Vagina (tissue), 2 donors: ENCODE data around the gene PLA2G4A. TPM values are rescaled to one million over a fixed set of nuclear protein-coding genes. Genes with fewer than 3 reads are reported as not detected.

Experiments
- DNase-seq, 2 donors: peaks; one replicate each; pipeline ENCODE4 v3.0.0-alpha.2; 2017; ENCODE audit errors: extremely low spot score in 2 of 2
- H3K27ac ChIP-seq: fragments of 200-600 bp; sonication (generic); one replicate; pipeline ENCODE4 v1.5.1; 2019
- H3K27me3 ChIP-seq: fragments of 200-600 bp; sonication (generic); one replicate; pipeline ENCODE4 v1.5.1; 2019
- H3K36me3 ChIP-seq, 2 donors: fragments of 200-600 bp; sonication (generic); one replicate each; pipeline ENCODE4 v1.5.1; 2017 to 2019
- H3K4me1 ChIP-seq: fragments of 200-600 bp; sonication (generic); one replicate; pipeline ENCODE4 v1.5.1; 2019
- H3K4me3 ChIP-seq, 2 donors: fragments of 200-600 bp; sonication (generic); 1 replicate in 1 of 2; 2 replicates in 1 of 2; pipeline ENCODE4 v1.5.1; 2016 to 2019
- H3K9me3 ChIP-seq: fragments of 200-600 bp; sonication (generic); one replicate; pipeline ENCODE4 v1.5.1; 2019
- POLR2A ChIP-seq, 2 donors: fragments of 450-650 bp; IDR thresholded peaks; one replicate each; pipeline ENCODE4 v1.6.1; 2017; ENCODE audit warnings: antibody characterized with exemption in 2 of 2, mild to moderate bottlenecking in 2 of 2, moderate library complexity in 2 of 2
- POLR2AphosphoS5 ChIP-seq, 2 donors: sonication (generic); formaldehyde crosslinking; IDR thresholded peaks; one replicate each; pipeline ENCODE4 v1.9.0; 2017; ENCODE audit warnings: antibody characterized with exemption in 2 of 2, mild to moderate bottlenecking in 2 of 2, low read depth in 1 of 2; ENCODE audit not compliant: insufficient read depth in 1 of 2
- intact Hi-C: fragments of 100-400 bp; cut with DNase I; formaldehyde crosslinking; loops from one replicate; pipeline ENCODE4 v1.15.1; 2023
- total RNA-seq: library from RNA; depleted of rRNA; stranded (reverse); fragments of >200 nt; gene quantifications from one replicate; pipeline ENCODE4 v1.2.3, GENCODE V29; 2016
- TF ChIP-seq, protein P1 (sequence below), 3 experiments: fragments of 450-650 bp in 2 of 3; fragments of 200-600 bp in 1 of 3; sonication (generic) in 1 of 3; IDR thresholded peaks; one replicate each; pipeline ENCODE4 v1.5.1; 2017 to 2019; ENCODE audit warnings: antibody characterized with exemption in 3 of 3, mild to moderate bottlenecking in 2 of 3, moderate library complexity in 2 of 3

The PLA2G4A gene
- total RNA-seq, 1 donor from 2014 or later: 12.5 TPM

DNA sequence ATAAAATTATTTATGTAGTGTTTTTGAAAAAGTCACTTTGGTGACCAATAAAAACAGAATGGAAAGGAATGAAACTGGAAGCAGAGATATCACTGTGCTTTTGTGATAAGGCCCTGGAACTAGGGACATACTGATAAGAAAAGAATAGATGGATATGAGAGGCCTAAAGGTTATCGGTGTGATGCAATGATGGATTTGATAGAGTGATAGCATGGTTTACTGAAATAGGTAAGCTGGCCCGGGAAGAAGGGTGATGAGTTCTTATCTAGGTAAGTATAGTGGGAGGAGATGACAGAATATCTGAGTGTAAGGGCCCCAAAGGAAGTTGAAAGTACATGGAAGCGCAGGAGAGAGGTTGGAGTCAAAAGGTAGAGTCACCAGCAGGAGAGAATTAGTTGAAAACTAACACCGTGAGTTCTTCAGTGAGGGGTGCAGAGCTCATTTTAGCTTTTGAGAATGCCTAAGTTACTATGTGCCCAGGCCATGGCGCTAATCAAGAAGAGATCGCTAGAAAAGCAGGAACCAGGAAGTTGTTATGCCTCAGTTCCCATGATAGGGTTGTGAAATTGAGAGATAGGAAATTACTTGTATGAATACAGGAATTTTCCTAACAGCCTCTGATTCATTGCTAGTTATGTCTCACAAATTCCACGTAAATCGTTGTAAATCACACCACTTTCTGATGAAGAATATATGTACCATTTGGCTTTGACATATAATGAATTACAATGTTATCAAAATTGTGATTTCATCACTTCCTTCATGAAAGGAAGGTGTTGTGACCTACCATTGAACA is 115.3 kb downstream of the PLA2G4A start:
- Histone ChIP-seq H3K36me3 (no peaks in the 10 kb centered on the region), H3K27me3 (no peaks in the 10 kb centered on the region), H3K4me1 (no peaks in the 10 kb centered on the region), H3K9me3 (no peaks in the 10 kb centered on the region), H3K4me3 (no peak overlapping the region), H3K27ac (no peak overlapping the region)
- no peak for TF ChIP-seq POLR2A (IDR thresholded peaks at IDR 0.05)
- TF ChIP-seq, protein P1, sequence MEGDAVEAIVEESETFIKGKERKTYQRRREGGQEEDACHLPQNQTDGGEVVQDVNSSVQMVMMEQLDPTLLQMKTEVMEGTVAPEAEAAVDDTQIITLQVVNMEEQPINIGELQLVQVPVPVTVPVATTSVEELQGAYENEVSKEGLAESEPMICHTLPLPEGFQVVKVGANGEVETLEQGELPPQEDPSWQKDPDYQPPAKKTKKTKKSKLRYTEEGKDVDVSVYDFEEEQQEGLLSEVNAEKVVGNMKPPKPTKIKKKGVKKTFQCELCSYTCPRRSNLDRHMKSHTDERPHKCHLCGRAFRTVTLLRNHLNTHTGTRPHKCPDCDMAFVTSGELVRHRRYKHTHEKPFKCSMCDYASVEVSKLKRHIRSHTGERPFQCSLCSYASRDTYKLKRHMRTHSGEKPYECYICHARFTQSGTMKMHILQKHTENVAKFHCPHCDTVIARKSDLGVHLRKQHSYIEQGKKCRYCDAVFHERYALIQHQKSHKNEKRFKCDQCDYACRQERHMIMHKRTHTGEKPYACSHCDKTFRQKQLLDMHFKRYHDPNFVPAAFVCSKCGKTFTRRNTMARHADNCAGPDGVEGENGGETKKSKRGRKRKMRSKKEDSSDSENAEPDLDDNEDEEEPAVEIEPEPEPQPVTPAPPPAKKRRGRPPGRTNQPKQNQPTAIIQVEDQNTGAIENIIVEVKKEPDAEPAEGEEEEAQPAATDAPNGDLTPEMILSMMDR (IDR thresholded peaks at IDR 0.05): no peak
- TF ChIP-seq POLR2AphosphoS5 (IDR thresholded peaks at IDR 0.05; ENCODE audit: insufficient read depth in 1 of 2, low read depth in 1 of 2): no peak
- DNase-seq: no peak
- intact Hi-C loops: no loop called here

DNA sequence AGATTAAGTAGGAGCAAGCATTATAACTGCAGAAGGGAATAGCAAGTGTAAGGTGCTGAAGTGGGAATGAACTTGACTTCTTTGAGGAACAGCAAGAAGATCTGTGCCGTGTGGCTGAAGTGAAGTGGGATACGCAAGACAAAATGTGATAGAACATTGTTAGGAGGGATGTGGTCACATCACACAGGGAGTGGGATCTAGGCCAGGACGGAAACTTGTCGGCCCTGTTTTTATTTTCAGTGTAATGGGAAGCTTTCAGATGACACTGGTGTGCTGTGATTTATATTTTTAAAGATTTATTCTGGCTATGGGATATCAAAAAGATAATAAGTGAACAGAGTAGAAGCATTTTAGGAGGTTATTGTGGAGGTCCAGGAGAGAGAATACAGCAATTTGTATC is 116.4 kb downstream of the PLA2G4A start:
- TF ChIP-seq, protein P1 (IDR thresholded peaks at IDR 0.05): no peak
- intact Hi-C loops: no loop called here
- no peaks in the 10 kb centered on the region for H3K4me1 ChIP-seq
- H3K9me3 ChIP-seq: no peaks in the 10 kb centered on the region
- no peak for DNase-seq
- H3K27me3 ChIP-seq: no peaks in the 10 kb centered on the region
- no peaks in the 10 kb centered on the region for H3K36me3 ChIP-seq
- no peak overlapping the region for H3K27ac ChIP-seq
- no peak overlapping the region for H3K4me3 ChIP-seq

DNA sequence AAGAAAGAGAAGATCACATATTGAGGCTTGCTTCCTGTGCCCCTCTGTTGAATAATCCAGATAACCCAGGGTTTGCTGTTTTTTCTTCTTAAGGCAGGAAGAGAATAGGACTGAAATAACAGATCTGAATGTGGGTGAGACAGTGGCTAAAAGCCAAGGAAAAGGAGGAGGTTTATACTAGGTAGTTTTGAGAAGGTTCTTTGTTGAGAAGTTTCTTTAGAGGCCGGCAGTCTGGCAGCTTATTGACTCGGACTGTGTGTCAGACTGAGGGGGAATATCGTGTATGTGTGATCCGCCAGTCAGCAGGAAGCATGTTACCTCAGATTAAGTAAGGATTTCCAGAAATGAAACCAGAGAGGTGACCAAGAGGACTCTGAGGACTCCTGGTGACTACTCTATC is 119.8 kb downstream of the PLA2G4A start:
- intact Hi-C loops: no loop called here
- Histone ChIP-seq H3K9me3 (no peaks in the 10 kb centered on the region), H3K4me1 (no peaks in the 10 kb centered on the region), H3K36me3 (no peaks in the 10 kb centered on the region), H3K27me3 (no peaks in the 10 kb centered on the region), H3K27ac (no peak overlapping the region), H3K4me3 (no peak overlapping the region)
- TF ChIP-seq, protein P1 (IDR thresholded peaks at IDR 0.05): no peak
- no peak for DNase-seq

DNA sequence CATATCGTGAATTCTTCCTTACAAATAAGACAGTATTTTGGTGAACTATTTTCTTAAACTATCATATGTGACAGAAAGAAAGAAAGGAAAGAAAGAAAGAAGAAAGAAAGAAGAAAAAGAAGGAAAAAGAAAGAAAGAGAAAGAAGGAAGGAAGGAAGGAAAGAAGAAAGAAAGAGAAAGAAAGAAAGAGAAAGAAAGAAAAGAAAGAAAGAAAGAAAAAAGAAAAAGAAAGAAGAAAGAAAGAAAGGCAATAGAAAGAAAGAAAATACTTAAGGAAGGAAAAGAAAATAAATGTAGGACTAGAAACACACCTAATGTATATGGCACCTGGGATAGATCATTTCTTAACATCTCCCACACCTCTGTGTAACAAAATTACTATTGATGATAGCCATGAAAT is 120.4 kb downstream of the PLA2G4A start:
- no peak overlapping the region for H3K27ac ChIP-seq
- no peaks in the 10 kb centered on the region for H3K36me3 ChIP-seq
- H3K4me1 ChIP-seq: no peaks in the 10 kb centered on the region
- H3K27me3 ChIP-seq: no peaks in the 10 kb centered on the region
- no peak overlapping the region for H3K4me3 ChIP-seq
- no peak for DNase-seq
- no peak for TF ChIP-seq POLR2A (IDR thresholded peaks at IDR 0.05)
- TF ChIP-seq, protein P1 (IDR thresholded peaks at IDR 0.05): no peak
- intact Hi-C loops: no loop called here
- no peaks in the 10 kb centered on the region for H3K9me3 ChIP-seq

DNA sequence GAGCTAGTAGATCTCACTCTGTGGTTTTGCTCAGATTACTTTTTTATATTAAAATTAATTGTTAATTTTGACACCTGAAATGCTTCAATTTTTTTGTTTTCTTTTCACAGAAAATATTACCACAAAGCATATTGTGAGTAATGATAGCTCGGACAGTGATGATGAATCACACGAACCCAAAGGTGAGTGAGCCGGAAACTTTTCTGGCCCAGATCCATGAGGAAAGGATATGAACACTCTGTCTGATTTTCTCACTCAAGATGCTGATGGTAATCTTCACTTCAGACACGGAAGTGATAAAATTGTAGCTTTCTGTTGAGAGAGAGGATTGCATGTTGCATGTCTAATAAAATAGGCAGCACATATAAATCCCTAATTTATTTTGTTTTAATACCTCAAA is 121.8 kb downstream of the PLA2G4A start:
- DNase-seq: no peak
- Histone ChIP-seq H3K27me3 (no peaks in the 10 kb centered on the region), H3K27ac (no peak overlapping the region), H3K4me3 (no peak overlapping the region), H3K9me3 (no peaks in the 10 kb centered on the region), H3K36me3 (no peaks in the 10 kb centered on the region), H3K4me1 (no peaks in the 10 kb centered on the region)
- TF ChIP-seq POLR2AphosphoS5 (IDR thresholded peaks at IDR 0.05; ENCODE audit: insufficient read depth in 1 of 2, low read depth in 1 of 2): no peak
- TF ChIP-seq, protein P1 (IDR thresholded peaks at IDR 0.05): no peak
- TF ChIP-seq POLR2A (IDR thresholded peaks at IDR 0.05): no peak
- intact Hi-C loops: no loop called here
